Measurements from ENCODE around the gene SRD5A3.

- TF ChIP-seq ZNF384 (IDR thresholded peaks at IDR 0.05; ENCODE audit: low read depth, low read length), result no peak
- no peak for TF ChIP-seq POLR3A (IDR thresholded peaks at IDR 0.05; ENCODE audit: borderline replicate concordance, extremely low read depth, insufficient read depth, insufficient read length)
- no peak for TF ChIP-seq ATF7 (IDR thresholded peaks at IDR 0.05)
- TF ChIP-seq SMARCA4 (IDR thresholded peaks at IDR 0.05), result no peak
- no peak for TF ChIP-seq ZNF24 (IDR thresholded peaks at IDR 0.05)
- no peak for TF ChIP-seq ZNF12 (CRISPR knock-in tag; IDR thresholded peaks at IDR 0.05)
- TF ChIP-seq ZNF133 (CRISPR knock-in tag; IDR thresholded peaks at IDR 0.05), result no peak
- TF ChIP-seq KAT8 (IDR thresholded peaks at IDR 0.05; ENCODE audit: low read depth), result no peak
- no peak for TF ChIP-seq NR3C1 (CRISPR knock-in tag; IDR thresholded peaks at IDR 0.05)
- no peak for TF ChIP-seq KDM1A (IDR thresholded peaks at IDR 0.05)
- TF ChIP-seq YBX1 (IDR thresholded peaks at IDR 0.05), result no peak
- no peak for TF ChIP-seq E2F1 (CRISPR knock-in tag; IDR thresholded peaks at IDR 0.05)
Observed at GRCh38 chr4:55363691-55364351, 17.8 kb downstream of the SRD5A3 start.
